Stimulated activated CD8-positive, alpha-beta memory T cell treated with anti-CD3 and anti-CD28 coated beads, Interleukin-7, amount 100 ng/mL, for 48 hours (primary cell): ENCODE results near the gene AGMO.

ENCODE experiments used
- DNase-seq, 2 donors: peaks; one replicate each; pipeline ENCODE4 v3.0.0-alpha.2; 2020; ENCODE audit warnings: low read depth in 1 of 2; ENCODE audit errors: extremely low read depth in 1 of 2

The AGMO gene

DNA sequence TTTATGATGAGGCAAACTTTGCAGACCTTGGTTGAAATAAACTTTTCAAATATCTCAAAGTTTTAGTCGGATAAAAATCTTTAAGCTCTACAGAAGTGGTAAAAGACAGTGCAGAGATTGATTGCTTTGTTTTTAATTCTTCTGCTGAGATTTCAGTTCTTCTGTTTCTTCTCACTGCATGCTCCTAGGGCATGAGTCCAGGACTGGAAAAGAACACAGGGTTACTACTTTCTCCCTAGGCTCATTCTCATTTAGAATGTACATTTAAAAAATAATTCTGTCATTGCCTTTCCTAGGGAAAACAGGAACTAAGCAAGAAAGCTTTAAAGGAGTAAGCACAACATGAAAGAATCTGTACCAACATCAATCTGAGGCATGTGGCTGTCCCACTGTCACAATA is 402.6 kb downstream of the AGMO start:
- DNase-seq, result no peak

DNA sequence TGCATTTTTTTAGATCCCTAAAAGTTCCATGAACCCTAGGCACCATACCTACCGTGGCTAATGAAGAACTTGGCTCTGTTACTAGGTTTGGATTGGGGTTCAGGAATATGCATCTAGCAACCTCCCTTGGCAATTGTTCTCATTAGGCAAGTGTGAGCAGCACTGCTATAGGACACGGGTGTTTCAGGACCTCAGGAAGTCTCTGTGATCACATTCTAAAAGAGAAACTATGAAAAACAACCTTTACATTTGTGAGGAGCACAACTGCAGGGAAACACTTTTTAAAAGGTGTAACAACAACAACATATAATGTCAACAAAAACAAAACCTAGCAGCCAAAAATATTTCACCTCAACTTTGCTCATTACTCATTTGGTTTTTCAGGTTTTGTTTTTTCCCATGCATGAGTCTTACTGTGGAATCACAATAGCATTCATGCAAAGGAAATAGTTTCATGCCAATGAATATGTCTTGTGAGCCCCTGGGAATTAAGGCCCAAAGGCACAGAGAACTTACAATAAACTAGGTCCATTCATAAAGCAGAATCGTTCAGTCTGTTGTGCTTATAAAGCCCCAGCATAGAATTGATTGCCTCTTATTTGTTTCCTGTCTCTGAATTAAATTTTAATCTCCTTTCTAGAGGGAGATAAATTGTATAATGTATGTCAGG is 403.5 kb downstream of the AGMO start:
- DNase-seq, result no peak
